A204.1 (cell line): ENCODE data around the gene DTD2.
"Not testable (repeated sequence)": the region's sequence is repeated elsewhere in the genome, so short reads cannot be mapped to it uniquely, and the experiment has no call there.

ENCODE experiments used
- FAIRE-seq: peaks from 2 replicates; lab custom pipeline; 2012; peaks lifted over from hg19 to GRCh38; lab: Jason Lieb, UNC

DTD2 gene

GRCh38 chr14:31441273-31442111 is 15.8 kb downstream of the DTD2 start:
- FAIRE-seq: no peak

GRCh38 chr14:31440280-31440679 is 17.0 kb downstream of the DTD2 start:
- FAIRE-seq: no peak

DNA sequence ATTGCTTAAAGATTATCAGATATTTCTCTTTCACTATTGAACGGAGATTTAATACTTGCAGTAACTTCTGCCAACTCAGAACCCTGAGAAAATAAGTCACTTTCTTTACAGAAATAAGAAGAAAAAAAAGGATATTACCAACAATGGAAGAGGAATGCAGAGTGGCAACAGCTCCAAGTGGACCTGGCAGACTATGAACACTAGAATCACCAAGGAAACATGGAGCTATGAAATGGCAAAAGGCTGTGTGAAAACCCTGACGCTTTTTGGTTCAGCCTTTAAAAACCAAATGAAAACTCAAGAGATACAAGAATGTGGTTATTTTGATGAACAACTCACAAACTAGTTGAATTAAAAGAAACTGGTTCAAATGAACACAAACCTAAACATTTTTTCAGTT is 17.7 kb downstream of the DTD2 start:
- FAIRE-seq: no peak

GRCh38 chr14:31437045-31437691 is 20.1 kb downstream of the DTD2 start:
- not testable (repeated sequence) for FAIRE-seq

DNA sequence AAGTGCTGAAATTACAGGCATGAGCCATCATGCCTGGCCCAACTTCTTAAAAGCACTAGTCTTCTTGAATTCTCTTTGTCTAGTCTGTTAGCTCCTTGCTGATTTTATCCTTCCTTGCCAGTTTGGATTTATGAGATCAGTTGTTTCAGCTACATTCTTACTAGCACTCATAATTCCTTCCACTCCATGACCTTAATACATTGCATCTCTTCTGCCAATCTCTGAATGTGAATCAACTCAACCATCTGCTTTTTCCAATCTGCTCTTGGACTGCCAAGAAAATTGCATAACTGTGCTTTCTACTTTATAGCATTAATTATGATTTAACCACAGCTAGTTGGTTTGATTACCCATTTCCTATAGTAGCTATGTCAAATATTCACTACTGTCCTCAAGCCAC is 22.0 kb downstream of the DTD2 start:
- no peak for FAIRE-seq

DNA sequence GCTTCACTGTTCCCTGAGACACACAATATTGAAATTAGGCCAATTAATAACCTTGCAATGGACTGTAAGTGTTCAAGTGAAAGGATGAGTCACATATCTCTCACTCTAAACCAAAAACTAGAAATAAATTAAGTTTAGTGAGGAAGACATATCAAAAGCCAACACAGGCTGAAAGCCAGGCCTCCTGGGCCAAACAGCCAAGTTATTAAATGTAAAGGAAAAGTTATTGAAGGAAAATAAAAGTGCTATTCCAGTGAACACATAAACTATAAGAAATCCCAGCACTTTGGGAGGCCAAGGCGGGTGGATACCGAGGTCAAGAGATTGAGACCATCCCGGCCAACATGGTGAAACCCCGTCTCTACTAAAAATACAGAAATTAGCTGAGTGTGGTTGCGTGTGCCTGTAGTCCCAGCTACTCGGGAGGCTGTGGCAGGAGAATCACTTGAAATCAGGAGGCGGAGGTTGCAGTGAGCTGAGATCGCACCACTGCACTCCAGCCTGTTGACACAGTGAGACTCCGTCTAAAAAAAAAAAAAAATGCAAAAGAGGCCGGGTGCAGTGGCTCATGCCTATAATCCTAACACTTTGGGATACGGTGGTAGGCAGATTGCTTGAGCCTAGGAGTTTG is 26.6 kb downstream of the DTD2 start:
- FAIRE-seq: no peak

GRCh38 chr14:31429791-31430190 is 27.5 kb downstream of the DTD2 start:
- FAIRE-seq: no peak

DNA sequence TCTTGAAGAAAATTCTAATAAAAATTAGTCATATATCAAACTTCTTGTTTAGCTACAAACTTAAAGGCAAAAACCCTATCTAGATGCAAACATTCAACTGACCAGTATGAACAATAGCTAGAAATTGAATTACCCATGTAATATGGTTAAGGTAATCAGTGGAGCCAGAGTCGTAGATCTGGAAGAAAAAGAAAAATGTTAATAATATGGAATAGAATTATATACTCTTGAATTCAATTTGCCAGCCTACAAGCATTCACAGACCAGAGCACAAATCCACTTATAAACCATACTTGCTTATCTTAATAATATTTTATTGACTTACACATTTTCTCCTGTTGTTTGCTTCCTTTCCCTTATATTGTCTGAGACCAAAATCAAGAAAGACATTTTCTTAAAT is 29.3 kb downstream of the DTD2 start:
- FAIRE-seq: no peak

DNA sequence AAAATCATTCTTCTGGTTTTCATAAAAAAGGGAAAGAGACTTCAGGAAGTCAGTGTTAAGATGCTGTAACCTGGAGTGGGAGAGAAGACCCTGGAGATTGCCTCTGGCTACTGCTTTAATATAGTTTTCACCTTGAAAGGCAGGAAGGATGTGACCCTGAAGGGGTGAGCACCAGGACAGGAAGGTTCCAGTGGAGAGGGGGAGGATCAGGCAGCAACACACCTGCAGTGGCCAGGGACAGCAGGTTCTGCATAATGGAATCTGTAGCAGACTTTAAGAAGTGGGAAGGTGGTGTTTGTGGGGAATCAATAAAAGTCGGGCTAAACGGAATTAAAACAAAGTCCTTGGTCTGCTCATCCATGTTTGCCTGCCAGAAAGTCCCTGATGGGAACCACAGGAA is 30.6 kb downstream of the DTD2 start:
- no peak for FAIRE-seq

DNA sequence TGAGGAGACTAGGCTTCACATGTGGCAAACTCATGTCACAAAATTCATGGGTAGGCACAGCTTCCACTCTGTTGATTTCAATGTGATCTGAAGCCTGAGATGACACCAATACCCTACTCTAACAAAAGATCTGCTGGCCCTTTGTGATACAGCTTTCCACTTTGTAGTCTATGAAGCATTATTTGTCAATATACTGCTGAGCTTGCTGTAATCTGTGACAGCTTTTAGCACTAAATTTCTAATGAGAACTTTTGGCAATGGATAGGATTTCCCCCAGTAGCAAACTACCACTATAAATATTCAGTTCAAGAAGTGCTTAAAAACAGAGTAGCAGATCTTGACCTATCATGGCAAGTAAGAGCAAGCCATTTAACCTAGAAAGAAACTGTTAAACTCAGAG is 31.4 kb downstream of the DTD2 start:
- FAIRE-seq: no peak

DNA sequence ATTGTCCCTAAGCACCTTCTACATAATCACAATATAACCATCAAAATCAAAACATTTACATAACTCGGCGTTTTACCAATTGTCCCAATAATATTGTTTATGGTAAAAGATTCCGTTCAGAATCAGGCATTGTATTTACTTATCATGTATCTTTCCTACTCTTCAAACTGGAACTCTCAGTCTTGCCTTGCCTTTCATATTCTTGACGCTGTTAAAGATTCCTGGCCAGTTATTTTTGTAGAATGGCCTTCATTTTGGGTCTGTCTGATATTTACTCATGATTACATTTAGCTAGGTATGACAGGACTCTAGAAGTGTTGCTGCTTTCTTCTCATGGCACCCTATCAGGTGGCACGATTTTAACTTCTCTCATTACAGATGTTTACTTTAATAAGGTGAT is 36.1 kb downstream of the DTD2 start:
- FAIRE-seq: no peak

GRCh38 chr14:31420319-31421111 is 36.8 kb downstream of the DTD2 start, which contains the start of gene HEATR5A:
Gene HEATR5A, minus strand, starts transcription at chr14:31420550. Its CDS starts 17,575 bp downstream, at chr14:31402975.
- FAIRE-seq: no peak

DNA sequence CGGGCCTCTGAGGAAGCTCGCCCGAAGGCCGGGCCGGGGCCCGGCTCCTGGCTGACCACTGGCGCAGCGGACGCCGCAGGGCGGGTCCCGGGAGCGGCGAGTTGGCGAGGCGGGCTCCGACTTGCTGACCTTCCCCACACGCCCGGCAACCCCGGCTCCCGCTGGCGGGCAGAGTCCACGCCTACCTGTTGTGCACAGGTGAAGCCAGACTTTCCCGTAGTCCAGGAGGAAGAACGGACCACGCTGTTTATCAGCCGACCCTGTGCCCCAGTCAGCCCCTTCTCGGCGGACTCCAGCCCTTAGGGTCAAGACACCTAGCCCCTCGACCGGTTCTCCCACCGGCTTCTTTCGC is 37.4 kb downstream of the DTD2 start:
- FAIRE-seq: no peak

GRCh38 chr14:31419179-31419966 is 37.9 kb downstream of the DTD2 start:
- FAIRE-seq: no peak

- no peak for FAIRE-seq
Measured at GRCh38 chr14:31418440-31418839, 38.9 kb downstream of the DTD2 start.

DNA sequence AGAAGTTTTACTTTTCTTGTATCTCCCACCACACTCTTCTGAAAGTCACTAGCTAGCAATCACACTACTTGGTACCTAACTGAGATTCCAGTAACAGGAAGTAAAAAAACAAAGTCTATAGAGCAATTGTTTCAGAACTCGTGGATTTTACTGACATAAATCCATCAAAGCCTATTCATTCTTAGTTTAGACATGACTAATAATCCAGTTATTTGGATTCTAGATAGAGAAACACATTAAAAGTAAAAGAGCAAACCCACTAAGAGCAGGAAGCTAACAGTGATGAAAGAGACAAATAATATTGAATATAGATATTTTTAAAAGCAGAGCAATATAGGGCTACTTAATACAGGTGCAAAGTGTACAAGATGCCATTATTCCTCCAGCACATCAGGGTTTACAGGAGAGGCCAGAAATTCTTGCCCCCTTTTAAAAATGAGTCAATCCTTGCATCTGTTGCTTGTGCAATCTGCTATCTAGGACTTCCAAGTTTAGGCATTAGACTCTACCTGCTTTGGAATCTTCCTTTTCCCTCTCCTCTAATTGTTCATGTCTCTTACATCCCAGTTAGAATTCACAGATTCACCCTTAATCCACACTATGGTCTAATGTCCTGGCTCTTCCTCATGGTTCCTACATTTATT is 43.0 kb downstream of the DTD2 start:
- no peak for FAIRE-seq

GRCh38 chr14:31411218-31411727 is 46.0 kb downstream of the DTD2 start:
- FAIRE-seq: no peak

- FAIRE-seq: no peak
Measured at GRCh38 chr14:31410048-31410650, 47.2 kb downstream of the DTD2 start.

DNA sequence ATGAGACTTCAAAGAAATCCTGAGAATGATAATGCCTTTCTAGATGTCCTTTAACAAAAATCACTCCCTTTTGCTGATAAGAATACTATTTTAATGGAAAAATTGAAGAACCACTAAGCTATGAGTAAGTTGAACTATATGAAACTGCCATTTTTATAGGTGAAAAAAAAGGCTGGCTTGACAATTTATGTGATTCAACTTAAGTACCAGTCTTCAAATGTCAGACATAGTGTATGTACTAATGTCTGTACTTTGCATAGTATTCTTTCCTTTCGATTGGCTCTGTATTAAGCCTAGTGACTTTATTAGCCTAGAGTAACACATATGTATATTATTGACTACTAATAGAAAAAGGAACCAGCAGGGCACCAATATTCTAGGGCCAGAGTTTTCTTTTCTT is 48.9 kb downstream of the DTD2 start:
- no peak for FAIRE-seq

DNA sequence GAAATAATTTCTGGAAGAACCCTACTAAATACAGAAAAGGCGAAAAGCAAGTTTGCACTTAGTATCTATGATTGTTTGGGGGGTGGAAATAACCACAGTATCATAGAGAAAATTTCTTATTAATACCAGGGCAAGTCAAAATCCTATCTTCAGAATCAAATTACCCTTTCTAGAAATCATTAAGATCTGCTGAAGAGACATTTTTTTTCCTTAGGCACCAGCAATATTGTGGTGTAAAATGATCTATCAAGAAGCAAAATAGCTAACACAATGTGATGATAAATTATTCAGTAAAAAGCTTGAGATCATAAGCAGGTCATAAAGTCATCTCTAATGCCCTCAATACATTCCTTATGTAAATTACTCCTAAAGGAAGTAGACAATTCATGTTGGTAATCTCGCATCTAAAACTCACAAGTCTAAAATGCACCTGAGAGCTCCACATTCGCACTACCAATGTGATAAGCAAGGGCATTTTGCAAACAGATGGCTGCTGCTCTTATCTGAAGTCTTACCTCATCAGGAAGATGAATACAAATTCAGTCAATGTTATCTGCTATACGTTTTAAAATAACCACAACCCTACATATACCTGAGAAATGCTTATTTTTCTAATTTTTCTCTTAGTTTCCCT is 51.6 kb downstream of the DTD2 start:
- FAIRE-seq: no peak
